ENCODE measurements around the gene YAE1.

YAE1 gene

GRCh38 chr7:39535064-39535463 is 31.1 kb upstream of the YAE1 start:
- Histone ChIP-seq H4K8ac (ENCODE audit: low read depth, low read length) (no peak overlapping the region), H3K9ac (ENCODE audit: low read length) (no peak overlapping the region), H4K91ac (ENCODE audit: low read depth, low read length) (no peak overlapping the region), H2BK5ac (ENCODE audit: low read depth, low read length, poor library complexity) (no peak overlapping the region), H3K4me2 (ENCODE audit: low read length) (no peak overlapping the region), H3K4me1 (ENCODE audit: control insufficient read depth in 1 of 2, insufficient read depth in 2 of 2, low read length in 2 of 2) (no peaks in the 10 kb centered on the region), H3K4ac (ENCODE audit: low read depth, low read length) (no peak overlapping the region), H2BK120ac (ENCODE audit: insufficient read depth, low read length, poor library complexity) (no peak overlapping the region), H2AFZ (ENCODE audit: insufficient read depth, low read length, poor library complexity) (no peak overlapping the region), H3K4me3 (ENCODE audit: low read depth, low read length) (no peak overlapping the region), H4K12ac (ENCODE audit: low read depth, low read length) (no peak overlapping the region), H3K23ac (ENCODE audit: low read length) (no peak overlapping the region), H3K79me2 (ENCODE audit: control insufficient read depth, insufficient read depth, low read length, poor library complexity) (no peaks in the 10 kb centered on the region), H2BK12ac (ENCODE audit: low read length) (no peak overlapping the region), H3K9me3 (ENCODE audit: insufficient read depth, low read depth, low read length) (no peaks in the 10 kb centered on the region), H3K27ac (ENCODE audit: low read depth, low read length) (no peak overlapping the region), H3K27me3 (ENCODE audit: insufficient read depth, low read length) (no peaks in the 10 kb centered on the region), H3K14ac (ENCODE audit: low read length) (no peak overlapping the region), H3K18ac (ENCODE audit: low read length) (no peak overlapping the region), H3K36me3 (ENCODE audit: control insufficient read depth in 1 of 2, insufficient read depth in 2 of 2, low read length in 2 of 2) (no peaks in the 10 kb centered on the region), H3K79me1 (ENCODE audit: low read length) (no peaks in the 10 kb centered on the region), H2AK5ac (ENCODE audit: low read length) (no peak overlapping the region)
- no peak for DNase-seq

- Histone ChIP-seq H3K79me2 (ENCODE audit: control insufficient read depth, insufficient read depth, low read length, poor library complexity) (no peaks in the 10 kb centered on the region), H4K12ac (ENCODE audit: low read depth, low read length) (no peak overlapping the region), H2BK5ac (ENCODE audit: low read depth, low read length, poor library complexity) (no peak overlapping the region), H2BK12ac (ENCODE audit: low read length) (no peak overlapping the region), H4K8ac (ENCODE audit: low read depth, low read length) (no peak overlapping the region), H3K4me2 (ENCODE audit: low read length) (no peak overlapping the region), H3K23ac (ENCODE audit: low read length) (no peak overlapping the region), H3K4me1 (ENCODE audit: control insufficient read depth in 1 of 2, insufficient read depth in 2 of 2, low read length in 2 of 2) (no peaks in the 10 kb centered on the region), H3K18ac (ENCODE audit: low read length) (no peak overlapping the region), H3K4ac (ENCODE audit: low read depth, low read length) (no peak overlapping the region), H2AK5ac (ENCODE audit: low read length) (no peak overlapping the region), H4K91ac (ENCODE audit: low read depth, low read length) (no peak overlapping the region), H3K9me3 (ENCODE audit: insufficient read depth, low read depth, low read length) (no peaks in the 10 kb centered on the region), H3K4me3 (ENCODE audit: low read depth, low read length) (no peak overlapping the region), H3K27me3 (ENCODE audit: insufficient read depth, low read length) (no peaks in the 10 kb centered on the region), H3K36me3 (ENCODE audit: control insufficient read depth in 1 of 2, insufficient read depth in 2 of 2, low read length in 2 of 2) (no peaks in the 10 kb centered on the region), H2AFZ (ENCODE audit: insufficient read depth, low read length, poor library complexity) (no peak overlapping the region), H3K79me1 (ENCODE audit: low read length) (no peaks in the 10 kb centered on the region), H2BK120ac (ENCODE audit: insufficient read depth, low read length, poor library complexity) (no peak overlapping the region), H3K27ac (ENCODE audit: low read depth, low read length) (no peak overlapping the region), H3K14ac (ENCODE audit: low read length) (no peak overlapping the region), H3K9ac (ENCODE audit: low read length) (no peak overlapping the region)
- WGBS (ENCODE audit: extremely low coverage, insufficient coverage, insufficient read length) = no CpG with 5 or more reads among the region's 3 CpGs
- peak; percentile 57 to 73 for DNase-seq
These were observed 30.5 kb upstream of the YAE1 start for GRCh38 chr7:39535720-39536119.

GRCh38 chr7:39536951-39537350 is 29.3 kb upstream of the YAE1 start:
- Histone ChIP-seq H3K9ac (ENCODE audit: low read length) (no peak overlapping the region), H4K91ac (ENCODE audit: low read depth, low read length) (no peak overlapping the region), H3K18ac (ENCODE audit: low read length) (no peak overlapping the region)

GRCh38 chr7:39539816-39540215 is 26.4 kb upstream of the YAE1 start:
- Histone ChIP-seq H3K27me3 (ENCODE audit: insufficient read depth, low read length) (no peaks in the 10 kb centered on the region), H3K79me2 (ENCODE audit: control insufficient read depth, insufficient read depth, low read length, poor library complexity) (no peaks in the 10 kb centered on the region), H4K8ac (ENCODE audit: low read depth, low read length) (no peak overlapping the region), H3K9ac (ENCODE audit: low read length) (no peak overlapping the region), H2AFZ (ENCODE audit: insufficient read depth, low read length, poor library complexity) (no peak overlapping the region), H2BK12ac (ENCODE audit: low read length) (no peak overlapping the region), H3K14ac (ENCODE audit: low read length) (no peak overlapping the region), H3K4ac (ENCODE audit: low read depth, low read length) (no peak overlapping the region), H4K91ac (ENCODE audit: low read depth, low read length) (no peak overlapping the region), H3K79me1 (ENCODE audit: low read length) (no peaks in the 10 kb centered on the region), H3K18ac (ENCODE audit: low read length) (no peak overlapping the region), H3K23ac (ENCODE audit: low read length) (no peak overlapping the region), H3K4me1 (ENCODE audit: control insufficient read depth in 1 of 2, insufficient read depth in 2 of 2, low read length in 2 of 2) (no peaks in the 10 kb centered on the region), H2BK120ac (ENCODE audit: insufficient read depth, low read length, poor library complexity) (no peak overlapping the region), H3K9me3 (ENCODE audit: insufficient read depth, low read depth, low read length) (no peaks in the 10 kb centered on the region), H3K36me3 (ENCODE audit: control insufficient read depth in 1 of 2, insufficient read depth in 2 of 2, low read length in 2 of 2) (no peaks in the 10 kb centered on the region), H2BK5ac (ENCODE audit: low read depth, low read length, poor library complexity) (no peak overlapping the region), H3K4me2 (ENCODE audit: low read length) (no peak overlapping the region), H3K4me3 (ENCODE audit: low read depth, low read length) (no peak overlapping the region), H2AK5ac (ENCODE audit: low read length) (no peak overlapping the region), H4K12ac (ENCODE audit: low read depth, low read length) (no peak overlapping the region), H3K27ac (ENCODE audit: low read depth, low read length) (no peak overlapping the region)
- DNase-seq = no peak
- WGBS (ENCODE audit: extremely low coverage, insufficient coverage, insufficient read length) = no CpG with 5 or more reads among the region's 5 CpGs

More at GRCh38 chr7:39536951-39537350, 29.3 kb upstream of the YAE1 start:
- no peaks in the 10 kb centered on the region for H3K36me3 ChIP-seq (ENCODE audit: control insufficient read depth in 1 of 2, insufficient read depth in 2 of 2, low read length in 2 of 2)
- no peak overlapping the region for H2AFZ ChIP-seq (ENCODE audit: insufficient read depth, low read length, poor library complexity)
- no peak overlapping the region for H4K12ac ChIP-seq (ENCODE audit: low read depth, low read length)
- H3K4me2 ChIP-seq (ENCODE audit: low read length) = no peak overlapping the region
- no peaks in the 10 kb centered on the region for H3K79me2 ChIP-seq (ENCODE audit: control insufficient read depth, insufficient read depth, low read length, poor library complexity)
- H3K4me3 ChIP-seq (ENCODE audit: low read depth, low read length) = no peak overlapping the region
- no peaks in the 10 kb centered on the region for H3K27me3 ChIP-seq (ENCODE audit: insufficient read depth, low read length)
- no peaks in the 10 kb centered on the region for H3K4me1 ChIP-seq (ENCODE audit: control insufficient read depth in 1 of 2, insufficient read depth in 2 of 2, low read length in 2 of 2)
- no peaks in the 10 kb centered on the region for H3K79me1 ChIP-seq (ENCODE audit: low read length)
- H3K23ac ChIP-seq (ENCODE audit: low read length) = no peak overlapping the region
- no peak overlapping the region for H3K27ac ChIP-seq (ENCODE audit: low read depth, low read length)
- no peak overlapping the region for H2AK5ac ChIP-seq (ENCODE audit: low read length)
- H4K8ac ChIP-seq (ENCODE audit: low read depth, low read length) = no peak overlapping the region
- no peaks in the 10 kb centered on the region for H3K9me3 ChIP-seq (ENCODE audit: insufficient read depth, low read depth, low read length)
- H2BK5ac ChIP-seq (ENCODE audit: low read depth, low read length, poor library complexity) = no peak overlapping the region
- no peak overlapping the region for H2BK12ac ChIP-seq (ENCODE audit: low read length)
- H3K14ac ChIP-seq (ENCODE audit: low read length) = no peak overlapping the region
- H2BK120ac ChIP-seq (ENCODE audit: insufficient read depth, low read length, poor library complexity) = no peak overlapping the region
- no peak overlapping the region for H3K4ac ChIP-seq (ENCODE audit: low read depth, low read length)
- DNase-seq = no peak
- WGBS (ENCODE audit: extremely low coverage, insufficient coverage, insufficient read length) = no CpG with 5 or more reads among the region's 1 CpG
